SK-N-MC (cell line): ENCODE data around the gene CACNA1C.

Experiments
- EZH2 ChIP-seq: fragments of 200-600 bp; sonication (generic); IDR thresholded peaks from one replicate; pipeline ENCODE4 v1.6.1; 2017; ENCODE audit warnings: antibody characterized with exemption
- POLR2AphosphoS5 ChIP-seq: IDR thresholded peaks from 2 replicates; pipeline ENCODE4 v1.6.1; 2012; ENCODE audit warnings: mild to moderate bottlenecking, low read depth, low read length, borderline replicate concordance

GRCh38 chr12:2044165-2044564, 8.6 kb upstream of the CACNA1C start:
- TF ChIP-seq POLR2AphosphoS5: no peak
- TF ChIP-seq EZH2: no peak
